Left lung (tissue), 10 donors: ENCODE measurements around the gene C2orf72. TPM values are rescaled to one million over a fixed set of nuclear protein-coding genes. Genes with fewer than 3 reads are reported as not detected.

Experiments used
- ATAC-seq: fragments of 200-7000 bp; cut with Tn5 transposase; one replicate; pipeline ENCODE4 v1.9.1; 2020; ENCODE audit warnings: moderate library complexity
- DNase-seq, 4 donors: peaks; one replicate each; pipeline ENCODE4 v3.0.0-alpha.2; 2013 to 2020
- H3K27ac ChIP-seq, 2 donors: fragments of 200-600 bp; sonication (generic) in 1 of 2; one replicate each; pipeline versions ENCODE4 v1.5.0 to v1.8.0; 2020 to 2021
- H3K27me3 ChIP-seq, 2 donors: fragments of 200-600 bp; sonication (generic) in 1 of 2; one replicate each; pipeline versions ENCODE4 v1.5.0 to v1.8.0; 2020 to 2021
- H3K36me3 ChIP-seq, 2 donors: fragments of 200-600 bp; sonication (generic) in 1 of 2; one replicate each; pipeline versions ENCODE4 v1.5.0 to v1.8.0; 2020 to 2021
- H3K4me1 ChIP-seq, 2 donors: fragments of 200-600 bp; one replicate each; pipeline ENCODE4 v1.8.0; 2021
- H3K4me3 ChIP-seq, 2 donors: fragments of 200-600 bp; sonication (generic) in 1 of 2; one replicate each; pipeline versions ENCODE4 v1.5.0 to v1.8.0; 2020 to 2021; ENCODE audit warnings: mild to moderate bottlenecking in 1 of 2
- H3K9me3 ChIP-seq, 2 donors: fragments of 200-600 bp; sonication (generic) in 1 of 2; one replicate each; pipeline versions ENCODE4 v1.5.0 to v1.8.0; 2020 to 2021
- CTCF ChIP-seq, 2 donors: fragments of 200-600 bp; sonication (generic) in 1 of 2; IDR thresholded peaks; one replicate each; pipeline versions ENCODE4 v1.5.0 to v1.8.0; 2021; ENCODE audit warnings: antibody characterized with exemption in 2 of 2
- intact Hi-C, 2 donors: fragments of 100-400 bp; cut with DNase I; formaldehyde crosslinking; loops; one replicate each; pipeline versions ENCODE4 v1.11.2 to v1.14.2; 2022
- polyA plus RNA-seq, 6 donors: library from polyadenylated mRNA; unstranded; fragments of 120-200 nt; gene quantifications; one replicate each; pipeline ENCODE4 v1.2.1, GENCODE V29; 2013; ENCODE audit not compliant: insufficient read length in 6 of 6
- total RNA-seq, 2 donors: library from RNA; stranded (reverse); fragmentation: NEBNext Ultra II Directional; extraction: Animal tissue kit (Norgen Biotek cat#: 25700); gene quantifications; one replicate each; pipeline ENCODE4 v1.2.1, GENCODE V29; 2021
- donor health status: DM: no; HTN: yes; CAD: no.
- donor health status: DM: no; HTN: no; CAD: no.

Gene C2orf72
- total and polyA plus RNA-seq, 8 donors = 0.21 to 1.1 (median 0.53) TPM

- no peak for TF ChIP-seq CTCF (IDR thresholded peaks at IDR 0.05)
- H3K4me3 ChIP-seq = no peak overlapping the region
- H3K27ac ChIP-seq = no peak overlapping the region
- H3K9me3 ChIP-seq = no peaks in the 10 kb centered on the region
- intact Hi-C loops = no loop called here
- H3K36me3 ChIP-seq = no peaks in the 10 kb centered on the region
- peaks cover 0 to 3% of the 10 kb centered on the region in 2 donors for H3K4me1 ChIP-seq
- no peak for DNase-seq
- peaks cover 15 to 72% of the 10 kb centered on the region in 2 donors for H3K27me3 ChIP-seq
- no peak for ATAC-seq
Measured at GRCh38 chr2:230991598-230991997, 45.7 kb upstream of the C2orf72 start.

- H3K4me3 ChIP-seq = no peak within 1 kb of the TSS
- H3K27ac ChIP-seq = no peak within 1 kb of the TSS
- no peak for ATAC-seq
- no peaks in the 10 kb centered on the region for H3K4me1 ChIP-seq
- TF ChIP-seq CTCF (IDR thresholded peaks at IDR 0.05) = no peak
- intact Hi-C loops = no loop called here
- DNase-seq = no peak
- peaks cover 16 to 70% of the 10 kb centered on the region in 2 donors for H3K27me3 ChIP-seq
- no peaks in the 10 kb centered on the region for H3K9me3 ChIP-seq
- H3K36me3 ChIP-seq = no peaks in the 10 kb centered on the region
Measured at GRCh38 chr2:230995821-230996220, 41.5 kb upstream of the C2orf72 start, which contains the start of gene SPATA3. TSS of gene SPATA3 (plus strand) at chr2:230996121. CDS start at chr2:230996234, 113 bp downstream.

- Histone ChIP-seq H3K27me3 (peaks cover 9 to 68% of the 10 kb centered on the region in 2 donors), H3K36me3 (no peaks in the 10 kb centered on the region), H3K9me3 (no peaks in the 10 kb centered on the region), H3K4me3 (no peak overlapping the region), H3K27ac (no peak overlapping the region), H3K4me1 (no peaks in the 10 kb centered on the region)
- DNase-seq (no peak), ATAC-seq (no peak)
- intact Hi-C loops = no loop called here
- no peak for TF ChIP-seq CTCF (IDR thresholded peaks at IDR 0.05)
Measured at GRCh38 chr2:230996661-230997060, 40.7 kb upstream of the C2orf72 start.

GRCh38 chr2:230998882-230999281, 38.4 kb upstream of the C2orf72 start:
- Histone ChIP-seq H3K36me3 (no peaks in the 10 kb centered on the region), H3K27me3 (peaks cover 9 to 58% of the 10 kb centered on the region in 2 donors), H3K4me1 (no peaks in the 10 kb centered on the region), H3K9me3 (no peaks in the 10 kb centered on the region), H3K27ac (no peak overlapping the region), H3K4me3 (no peak overlapping the region)
- TF ChIP-seq CTCF (IDR thresholded peaks at IDR 0.05) = no peak
- ATAC-seq = no peak
- intact Hi-C loops = no loop called here
- DNase-seq = no peak

GRCh38 chr2:230999477-230999876, 37.8 kb upstream of the C2orf72 start:
- intact Hi-C loops = no loop called here
- DNase-seq = no peak
- Histone ChIP-seq H3K36me3 (no peaks in the 10 kb centered on the region), H3K4me1 (no peaks in the 10 kb centered on the region), H3K9me3 (no peaks in the 10 kb centered on the region), H3K27me3 (peaks cover 9 to 52% of the 10 kb centered on the region in 2 donors), H3K27ac (no peak overlapping the region), H3K4me3 (no peak overlapping the region)
- TF ChIP-seq CTCF (IDR thresholded peaks at IDR 0.05) = no peak
- ATAC-seq = no peak
